Activated gamma-delta T cell treated with anti-CD3 and anti-CD28 coated beads, Interleukin-2, amount 50 U/mL, for 16 hours (primary cell): ENCODE measurements around the gene SLC25A22.

ENCODE experiments used
- DNase-seq: peaks from one replicate; pipeline ENCODE4 v3.0.0-alpha.2; 2020; ENCODE audit warnings: low read depth

SLC25A22 gene

GRCh38 chr11:833849-834311 lies 35.8 kb upstream of the SLC25A22 start:
- DNase-seq: no peak

- no peak for DNase-seq
Observed at GRCh38 chr11:833114-833791, 35.2 kb upstream of the SLC25A22 start.

GRCh38 chr11:832529-833113 lies 34.5 kb upstream of the SLC25A22 start, which contains the start of gene CD151:
Gene CD151, plus strand, starts transcription at chr11:832952. Its CDS starts 3,118 bp downstream, at chr11:836070.
- DNase-seq: no peak

- no peak for DNase-seq
Observed at GRCh38 chr11:831961-832528, 34.0 kb upstream of the SLC25A22 start.

GRCh38 chr11:831118-831864 lies 33.2 kb upstream of the SLC25A22 start:
- DNase-seq: no peak

- peak; percentile 50 for DNase-seq
Observed at GRCh38 chr11:830295-831117, 32.4 kb upstream of the SLC25A22 start.

GRCh38 chr11:829847-830294 lies 31.8 kb upstream of the SLC25A22 start:
- no peak for DNase-seq

- DNase-seq: no peak
Observed at GRCh38 chr11:829176-829846, 31.2 kb upstream of the SLC25A22 start.

GRCh38 chr11:828506-829175 lies 30.6 kb upstream of the SLC25A22 start:
- no peak for DNase-seq

GRCh38 chr11:827897-828192 lies 29.8 kb upstream of the SLC25A22 start, which contains the start of gene CRACR2B:
Gene CRACR2B, plus strand, starts transcription at chr11:827919. Its CDS starts 689 bp downstream, at chr11:828608.
- DNase-seq: no peak

- DNase-seq: no peak
Observed at GRCh38 chr11:827146-827896, 29.2 kb upstream of the SLC25A22 start.

GRCh38 chr11:826836-827145 lies 28.7 kb upstream of the SLC25A22 start:
- no peak for DNase-seq

GRCh38 chr11:826227-826621 lies 28.1 kb upstream of the SLC25A22 start:
- DNase-seq: no peak

- no peak for DNase-seq
Observed at GRCh38 chr11:825366-826226, 27.5 kb upstream of the SLC25A22 start.

GRCh38 chr11:824942-825341 lies 26.9 kb upstream of the SLC25A22 start:
- DNase-seq: no peak

- DNase-seq: no peak
Observed at GRCh38 chr11:824292-824880, 26.3 kb upstream of the SLC25A22 start.

GRCh38 chr11:823441-824291 lies 25.6 kb upstream of the SLC25A22 start:
- DNase-seq: no peak
